Smooth muscle cell (in vitro differentiated cells): ENCODE results near the gene TEX53. TPM values are rescaled to one million over a fixed set of nuclear protein-coding genes. Genes with fewer than 3 reads are reported as not detected.

ENCODE experiments used
- DNase-seq: peaks from one replicate; lab custom pipeline; 2025; ENCODE audit not compliant: unreplicated experiment; lab: John Stamatoyannopoulos, UW
- H2AFZ ChIP-seq: fragments of 200-600 bp; sonication (generic); 2 replicates; pipeline ENCODE4 v1.6.0; 2016; ENCODE audit warnings: antibody characterized with exemption, low read depth, mild to moderate bottlenecking
- H3F3A ChIP-seq: fragments of 200-600 bp; sonication (generic); 2 replicates; pipeline ENCODE4 v1.6.0; 2017; ENCODE audit warnings: antibody characterized with exemption, low read depth
- H3K27ac ChIP-seq: fragments of 200-600 bp; sonication (generic); 2 replicates; pipeline ENCODE4 v1.5.1; 2016; ENCODE audit warnings: low read depth, mild to moderate bottlenecking
- H3K27me3 ChIP-seq: fragments of 200-600 bp; sonication (generic); 2 replicates; pipeline ENCODE4 v1.6.1; 2016; ENCODE audit warnings: low read depth, mild to moderate bottlenecking
- H3K36me3 ChIP-seq: fragments of 200-600 bp; sonication (generic); 2 replicates; pipeline ENCODE4 v1.5.1; 2016; ENCODE audit warnings: low read depth
- H3K4me1 ChIP-seq: fragments of 200-600 bp; sonication (generic); 2 replicates; pipeline ENCODE4 v1.5.1; 2016; ENCODE audit warnings: low read depth
- H3K4me2 ChIP-seq: fragments of 200-600 bp; sonication (generic); 2 replicates; pipeline ENCODE4 v1.6.0; 2016; ENCODE audit warnings: mild to moderate bottlenecking
- H3K4me3 ChIP-seq: fragments of 200-600 bp; sonication (generic); 2 replicates; pipeline ENCODE4 v1.5.1; 2016; ENCODE audit warnings: mild to moderate bottlenecking
- H3K79me2 ChIP-seq: fragments of 200-600 bp; sonication (generic); 2 replicates; pipeline ENCODE4 v1.6.0; 2016; ENCODE audit warnings: low read depth, mild to moderate bottlenecking
- H3K9ac ChIP-seq: fragments of 200-600 bp; sonication (generic); 2 replicates; pipeline ENCODE4 v1.6.0; 2016; ENCODE audit warnings: low read depth
- H3K9me3 ChIP-seq: fragments of 200-600 bp; sonication (generic); replicated peaks from 2 replicates; pipeline ENCODE4 v1.5.1; 2016; ENCODE audit warnings: low read depth
- H4K20me1 ChIP-seq: fragments of 200-600 bp; sonication (generic); 2 replicates; pipeline ENCODE4 v1.6.0; 2016; ENCODE audit warnings: low read depth
- WGBS: methylation state at CpG from one replicate; pipeline ENCODE4 v1.1.7; 2016; ENCODE audit warnings: low lambda C conversion rate; 5-methylcytosine and 5-hydroxymethylcytosine counted together
- polyA plus RNA-seq: library from polyadenylated mRNA; unstranded; fragments of >200 nt; fragmentation: Nextera tagmentation; extraction: Ambion mirVana; gene quantifications from 2 replicates; pipeline ENCODE4 v1.2.1, GENCODE V29; 2016
- total RNA-seq: library from RNA; depleted of rRNA; stranded (reverse); fragments of >200 nt; gene quantifications from 2 replicates; pipeline ENCODE4 v1.2.3, GENCODE V29; 2014
- TF ChIP-seq, protein P1 (sequence below): fragments of 200-600 bp; sonication (generic); IDR thresholded peaks from 2 replicates; pipeline ENCODE4 v1.5.1; 2017; ENCODE audit warnings: borderline replicate concordance, mild to moderate bottlenecking, antibody characterized with exemption; ENCODE audit not compliant: insufficient read depth, poor library complexity, severe bottlenecking

The TEX53 gene
- total and polyA plus RNA-seq, 2 experiments from 2014 or later: not detected

DNA sequence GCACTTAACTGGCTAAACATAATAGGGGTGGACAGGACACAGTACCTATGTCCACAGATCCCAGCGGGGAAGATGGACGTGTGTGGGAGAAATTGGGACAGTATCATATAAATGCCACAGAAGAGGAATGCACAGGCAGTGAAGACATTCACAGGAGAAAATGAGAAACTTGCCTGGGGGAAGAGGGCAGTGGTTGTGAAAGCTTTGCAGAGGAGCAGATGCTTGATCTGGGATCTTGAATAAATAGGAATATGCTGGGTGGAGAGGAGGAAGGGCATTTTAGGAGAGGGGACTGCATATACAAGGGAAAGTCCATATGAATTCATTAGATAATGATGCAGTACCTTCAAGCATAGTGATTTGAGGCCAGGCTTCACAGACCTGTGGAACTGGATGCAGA lies 32.9 kb downstream of the TEX53 start:
- no peak overlapping the region for H2AFZ ChIP-seq
- no peaks in the 10 kb centered on the region for H3K4me1 ChIP-seq
- H3K79me2 ChIP-seq: no peaks in the 10 kb centered on the region
- H3K4me2 ChIP-seq: no peak overlapping the region
- H4K20me1 ChIP-seq: no peaks in the 10 kb centered on the region
- TF ChIP-seq, protein P1, sequence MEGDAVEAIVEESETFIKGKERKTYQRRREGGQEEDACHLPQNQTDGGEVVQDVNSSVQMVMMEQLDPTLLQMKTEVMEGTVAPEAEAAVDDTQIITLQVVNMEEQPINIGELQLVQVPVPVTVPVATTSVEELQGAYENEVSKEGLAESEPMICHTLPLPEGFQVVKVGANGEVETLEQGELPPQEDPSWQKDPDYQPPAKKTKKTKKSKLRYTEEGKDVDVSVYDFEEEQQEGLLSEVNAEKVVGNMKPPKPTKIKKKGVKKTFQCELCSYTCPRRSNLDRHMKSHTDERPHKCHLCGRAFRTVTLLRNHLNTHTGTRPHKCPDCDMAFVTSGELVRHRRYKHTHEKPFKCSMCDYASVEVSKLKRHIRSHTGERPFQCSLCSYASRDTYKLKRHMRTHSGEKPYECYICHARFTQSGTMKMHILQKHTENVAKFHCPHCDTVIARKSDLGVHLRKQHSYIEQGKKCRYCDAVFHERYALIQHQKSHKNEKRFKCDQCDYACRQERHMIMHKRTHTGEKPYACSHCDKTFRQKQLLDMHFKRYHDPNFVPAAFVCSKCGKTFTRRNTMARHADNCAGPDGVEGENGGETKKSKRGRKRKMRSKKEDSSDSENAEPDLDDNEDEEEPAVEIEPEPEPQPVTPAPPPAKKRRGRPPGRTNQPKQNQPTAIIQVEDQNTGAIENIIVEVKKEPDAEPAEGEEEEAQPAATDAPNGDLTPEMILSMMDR: no peak
- no peak for DNase-seq
- no peak overlapping the region for H3K27ac ChIP-seq
- WGBS: 88% methylated on average over 2 of the region's 2 CpGs
- no peak overlapping the region for H3K4me3 ChIP-seq
- no peaks in the 10 kb centered on the region for H3K36me3 ChIP-seq
- no peaks in the 10 kb centered on the region for H3K9me3 ChIP-seq
- no peaks in the 10 kb centered on the region for H3K27me3 ChIP-seq
- no peak overlapping the region for H3K9ac ChIP-seq
- H3F3A ChIP-seq: peaks cover 4% of the 10 kb centered on the region

DNA sequence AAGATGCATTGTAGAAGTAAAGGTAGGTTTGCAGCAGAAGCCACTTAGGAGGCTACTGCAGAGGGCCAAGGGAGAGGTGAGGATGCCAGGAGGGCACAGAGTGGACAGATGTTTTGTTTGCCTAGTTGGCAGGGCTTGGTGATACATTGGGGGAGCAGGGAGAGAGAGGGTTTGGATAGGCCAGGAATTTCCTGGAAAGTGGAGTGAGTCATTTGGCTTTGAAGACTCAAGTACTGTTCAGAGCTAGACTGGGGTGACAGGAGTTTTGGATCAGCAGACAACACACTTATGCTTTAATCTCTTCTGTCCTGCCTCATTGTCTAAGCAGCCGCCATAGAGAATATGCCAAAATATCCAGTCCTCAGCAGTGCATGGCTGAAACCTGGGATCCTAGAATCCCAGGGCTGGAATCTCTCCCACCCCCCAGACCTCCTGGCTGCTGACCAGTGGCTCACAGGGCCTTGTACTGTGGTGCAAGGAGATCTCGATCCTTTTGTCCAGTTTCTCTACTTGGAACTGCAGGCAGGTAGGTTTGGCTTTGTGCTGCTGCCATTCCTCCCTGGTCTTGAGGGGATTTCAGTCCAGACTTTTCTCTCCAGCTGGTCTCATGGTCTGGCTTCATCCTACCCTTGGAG lies 35.5 kb downstream of the TEX53 start:
- TF ChIP-seq, protein P1: no peak
- Histone ChIP-seq H2AFZ (no peak overlapping the region), H3F3A (peaks cover 4% of the 10 kb centered on the region), H3K4me3 (no peak overlapping the region), H3K27me3 (no peaks in the 10 kb centered on the region), H3K79me2 (peaks cover 7% of the 10 kb centered on the region), H3K4me1 (no peaks in the 10 kb centered on the region), H3K27ac (peak overlapping the region; percentile 82), H4K20me1 (no peaks in the 10 kb centered on the region), H3K9ac (no peak overlapping the region), H3K36me3 (no peaks in the 10 kb centered on the region), H3K4me2 (peak overlapping the region; percentile 52), H3K9me3 (no peaks in the 10 kb centered on the region)
- DNase-seq: no peak
- 49% methylated on average over 2 of the region's 2 CpGs for WGBS

DNA sequence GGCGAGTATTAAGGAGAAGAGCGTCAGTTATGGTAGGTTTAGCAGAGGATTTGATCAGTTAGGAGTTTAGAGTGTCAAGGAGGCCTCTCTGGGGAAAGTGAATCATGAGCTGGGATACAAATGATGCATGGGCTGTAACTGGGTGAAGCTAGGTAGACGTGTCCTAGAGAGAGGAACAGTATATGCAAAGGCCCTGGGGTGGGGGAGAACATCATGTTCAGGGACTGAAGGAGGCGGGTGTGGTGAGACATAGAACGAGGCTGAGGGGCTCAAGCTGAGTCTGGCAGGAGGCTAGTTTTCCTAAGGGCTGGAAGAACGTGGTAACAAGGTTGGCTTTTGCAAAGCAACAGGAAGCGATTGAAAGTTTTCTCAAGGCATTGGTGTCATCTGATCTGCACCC lies 36.0 kb downstream of the TEX53 start:
- Histone ChIP-seq H3K4me3 (no peak overlapping the region), H2AFZ (no peak overlapping the region), H3K4me1 (no peaks in the 10 kb centered on the region), H3F3A (peaks cover 4% of the 10 kb centered on the region), H3K79me2 (peaks cover 13% of the 10 kb centered on the region), H3K9me3 (no peaks in the 10 kb centered on the region), H3K27ac (peak overlapping the region; percentile 82), H4K20me1 (no peaks in the 10 kb centered on the region), H3K27me3 (no peaks in the 10 kb centered on the region), H3K4me2 (no peak overlapping the region), H3K9ac (no peak overlapping the region), H3K36me3 (no peaks in the 10 kb centered on the region)
- DNase-seq: no peak
- 88% methylated on average over 7 of the region's 7 CpGs for WGBS
- TF ChIP-seq, protein P1: no peak

DNA sequence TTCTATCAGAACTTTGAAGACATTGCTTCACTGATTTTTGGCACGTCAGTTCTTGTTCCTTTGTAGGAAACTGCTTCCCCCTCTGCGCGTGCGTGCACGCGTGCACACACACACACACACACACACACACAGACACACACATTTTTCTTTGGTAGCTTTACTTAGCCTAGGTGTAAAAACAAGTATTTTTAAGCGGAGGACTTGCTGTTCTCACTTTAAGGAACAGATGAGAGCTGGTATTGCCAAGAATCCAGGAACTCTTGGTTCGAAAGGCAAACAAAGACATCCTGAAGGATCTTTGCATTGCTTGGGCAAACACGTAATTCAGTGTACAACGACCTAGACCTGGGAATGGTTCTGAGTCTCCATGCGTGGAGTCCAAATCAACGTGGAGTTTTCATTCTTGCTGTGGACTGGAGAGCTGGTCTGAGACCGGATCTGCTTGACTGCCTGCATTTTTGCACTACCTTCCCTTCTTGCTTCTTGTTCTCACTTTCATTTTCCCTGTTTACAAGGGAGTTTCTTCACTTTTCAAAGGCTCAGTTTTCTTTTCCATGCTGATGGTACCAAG lies 38.3 kb downstream of the TEX53 start:
- Histone ChIP-seq H3K9ac (no peak overlapping the region), H4K20me1 (no peaks in the 10 kb centered on the region), H3K27ac (no peak overlapping the region), H3K36me3 (no peaks in the 10 kb centered on the region), H3K4me3 (no peak overlapping the region), H3F3A (peaks cover 4% of the 10 kb centered on the region), H2AFZ (no peak overlapping the region), H3K27me3 (no peaks in the 10 kb centered on the region), H3K4me2 (no peak overlapping the region), H3K4me1 (no peaks in the 10 kb centered on the region), H3K79me2 (peaks cover 33% of the 10 kb centered on the region), H3K9me3 (no peaks in the 10 kb centered on the region)
- WGBS: 94% methylated on average over 13 of the region's 13 CpGs
- no peak for DNase-seq
- TF ChIP-seq, protein P1: no peak
